Measurements from ENCODE around the gene CMTM8. TPM values are rescaled to one million over a fixed set of nuclear protein-coding genes. Genes with fewer than 3 reads are reported as not detected.

The CMTM8 gene
- polyA plus RNA-seq, 2 of the 4 experiments (the other 2 are of a cell fraction): 8.4 to 15.6 TPM

DNA sequence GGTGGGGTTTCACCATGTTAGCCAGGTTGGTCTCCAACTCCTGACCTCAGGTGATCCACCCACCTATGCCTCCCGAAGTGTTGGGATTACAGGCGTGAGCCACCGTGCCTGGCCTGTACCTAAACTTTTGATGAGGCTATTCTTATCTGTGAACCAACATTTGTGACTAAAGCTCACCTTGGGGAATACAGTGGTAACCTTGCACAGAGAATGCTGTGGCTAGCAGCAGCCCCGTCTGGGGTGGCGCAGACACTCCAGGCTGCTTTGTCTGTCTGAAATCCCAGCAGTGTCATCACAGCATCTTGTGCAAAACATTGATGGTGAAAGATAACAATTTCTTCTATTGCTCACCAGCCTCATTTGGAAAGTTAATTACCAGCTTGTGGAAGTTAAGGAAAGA, 58.9 kb downstream of the CMTM8 start:
- H3K27ac ChIP-seq: peak overlapping the region in 1 of 2 experiments; percentile 8; a peak in 1 of 6 replicates
- ATAC-seq: peak in 1 of 2 experiments; percentile 17; a peak in 1 of 6 replicates
- peaks cover 7% of the 10 kb centered on the region; the same call in 1 of the 3 replicates for H3K4me1 ChIP-seq
- H3K4me2 ChIP-seq: no peak overlapping the region
- H3K9me3 ChIP-seq: no peaks in the 10 kb centered on the region
- ChIA-PET POLR2A (no interaction called here), CTCF (interaction anchor here (0.6 to 5.7 kb wide), 15 partner anchors 10 to 325 kb away, joined by 3 to 35 read pairs (median 5); no protein-coding TSS in a partner anchor)
- WGBS (ENCODE audit: missing lambda C conversion rate): 100% methylated on average over 5 of the region's 5 CpGs
- no peak for DNase-seq (ENCODE audit: low read depth in 1 of 2, low spot score in 1 of 2)
- TF ChIP-seq RNF2 (IDR thresholded peaks at IDR 0.05; ENCODE audit: borderline replicate concordance, low read depth) (no peak), HOXB5 (CRISPR knock-in tag; IDR thresholded peaks at IDR 0.05) (no peak), TFCP2L1 (CRISPR knock-in tag; IDR thresholded peaks at IDR 0.05) (no peak), FOSB (CRISPR knock-in tag; IDR thresholded peaks at IDR 0.05) (no peak), ATOH8 (CRISPR knock-in tag; IDR thresholded peaks at IDR 0.05; ENCODE audit: low read depth) (no peak), RAD21 (conservative IDR thresholded peaks at IDR 0.05 in 1 of 2, IDR thresholded peaks at IDR 0.05 in 1 of 2) (no peak), MAFK (IDR thresholded peaks at IDR 0.05; ENCODE audit: partially characterized antibody) (no peak), SMC3 (IDR thresholded peaks at IDR 0.05) (no peak), ZC3H11A (IDR thresholded peaks at IDR 0.05) (no peak), PHF8 (IDR thresholded peaks at IDR 0.05; ENCODE audit: borderline replicate concordance, low read depth) (no peak)
- no peak for FAIRE-seq
- H3K4me3 ChIP-seq: no peak overlapping the region

GRCh38 chr3:32301426-32301825, 62.9 kb downstream of the CMTM8 start:
- TF ChIP-seq, protein P1, sequence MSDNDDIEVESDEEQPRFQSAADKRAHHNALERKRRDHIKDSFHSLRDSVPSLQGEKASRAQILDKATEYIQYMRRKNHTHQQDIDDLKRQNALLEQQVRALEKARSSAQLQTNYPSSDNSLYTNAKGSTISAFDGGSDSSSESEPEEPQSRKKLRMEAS (IDR thresholded peaks at IDR 0.05): no peak
- TF ChIP-seq EHF (CRISPR knock-in tag; IDR thresholded peaks at IDR 0.05) (no peak), JUN (IDR thresholded peaks at IDR 0.05) (no peak), EHMT2 (IDR thresholded peaks at IDR 0.05; ENCODE audit: low read depth) (no peak), POLR2A (IDR thresholded peaks at IDR 0.05; ENCODE audit: low read length) (no peak), ZFP36 (IDR thresholded peaks at IDR 0.05; ENCODE audit: borderline replicate concordance, partially characterized antibody) (no peak), MAFK (IDR thresholded peaks at IDR 0.05; ENCODE audit: partially characterized antibody) (no peak), RARB (CRISPR knock-in tag; IDR thresholded peaks at IDR 0.05) (no peak), HDAC2 (IDR thresholded peaks at IDR 0.05) (no peak), HOXB5 (CRISPR knock-in tag; IDR thresholded peaks at IDR 0.05) (no peak), ZC3H11A (IDR thresholded peaks at IDR 0.05) (no peak)
- H3K4me3 ChIP-seq: no peak overlapping the region
- H3K4me2 ChIP-seq: no peak overlapping the region
- 98% methylated on average over 2 of the region's 2 CpGs for WGBS (ENCODE audit: missing lambda C conversion rate)
- ATAC-seq: no peak
- no peak overlapping the region for H3K27ac ChIP-seq
- no peak for DNase-seq (ENCODE audit: low read depth in 1 of 2, low spot score in 1 of 2)
- H3K9me3 ChIP-seq: no peaks in the 10 kb centered on the region
- ChIA-PET POLR2A (no interaction called here), CTCF (interaction anchor here (0.6 to 2.9 kb wide), 3 partner anchors 33 to 1955 kb away, joined by 3 to 9 read pairs (median 6); no protein-coding TSS in a partner anchor)
- 0 out of 3 replicates have a peak, but pooled peaks cover 7% of the 10 kb centered on the region for H3K4me1 ChIP-seq
- no peak for FAIRE-seq

- DNase-seq (ENCODE audit: low read depth in 1 of 2, low spot score in 1 of 2): no peak
- CTCF ChIA-PET: interaction anchor here (0.9 to 2.9 kb wide), 4 partner anchors 23 to 165 kb away, joined by 3 to 9 read pairs (median 5); no protein-coding TSS in a partner anchor
Measured at GRCh38 chr3:32302601-32303398, 64.3 kb downstream of the CMTM8 start.

More at GRCh38 chr3:32302601-32303398, 64.3 kb downstream of the CMTM8 start:
- WGBS (ENCODE audit: missing lambda C conversion rate): 91% methylated on average over 7 of the region's 7 CpGs
- no peaks in the 10 kb centered on the region for H3K9me3 ChIP-seq
- ATAC-seq (no peak), FAIRE-seq (no peak)
- no peak for TF ChIP-seq CBX8 (IDR thresholded peaks at IDR 0.05)
- no peak for TF ChIP-seq PBX3 (IDR thresholded peaks at IDR 0.05)
- TF ChIP-seq HEYL (CRISPR knock-in tag; IDR thresholded peaks at IDR 0.05): no peak
- TF ChIP-seq EHF (CRISPR knock-in tag; IDR thresholded peaks at IDR 0.05): no peak
- no peak for TF ChIP-seq JUNB (IDR thresholded peaks at IDR 0.05)
- no peak for TF ChIP-seq EHMT2 (IDR thresholded peaks at IDR 0.05; ENCODE audit: low read depth)
- TF ChIP-seq HOXB5 (CRISPR knock-in tag; IDR thresholded peaks at IDR 0.05): no peak
- no peak overlapping the region for H3K4me3 ChIP-seq
- 0 out of 3 replicates have a peak, but pooled peaks cover 3% of the 10 kb centered on the region for H3K4me1 ChIP-seq
- POLR2A ChIA-PET: no interaction called here
- H3K4me2 ChIP-seq: no peak overlapping the region
- H3K27ac ChIP-seq: no peak overlapping the region

Data from A549 (cell line).